ENCODE results near the gene KDM2A.

KDM2A gene

GRCh38 chr11:67239783-67240575, 120.9 kb downstream of the KDM2A start:
- peak; percentile 98 for DNase-seq

GRCh38 chr11:67240576-67241389, 121.7 kb downstream of the KDM2A start:
- DNase-seq, result peak; percentile 83

- DNase-seq, result no peak
These were observed 123.5 kb downstream of the KDM2A start for GRCh38 chr11:67242548-67242947.

GRCh38 chr11:67243051-67243450, 124.0 kb downstream of the KDM2A start:
- no peak for DNase-seq

GRCh38 chr11:67245046-67245445, 126.0 kb downstream of the KDM2A start:
- no peak for DNase-seq

- no peak for DNase-seq
These were observed 129.0 kb downstream of the KDM2A start for GRCh38 chr11:67247946-67248550.

GRCh38 chr11:67248653-67249052, 129.6 kb downstream of the KDM2A start:
- DNase-seq, result no peak

GRCh38 chr11:67250059-67251043, 131.3 kb downstream of the KDM2A start:
- no peak for DNase-seq

GRCh38 chr11:67251841-67252240, 132.8 kb downstream of the KDM2A start:
- no peak for DNase-seq

GRCh38 chr11:67252831-67253239, 133.8 kb downstream of the KDM2A start:
- DNase-seq, result peak; percentile 8

- DNase-seq, result no peak
These were observed 135.0 kb downstream of the KDM2A start for GRCh38 chr11:67253872-67254624.

GRCh38 chr11:67254798-67255197, 135.7 kb downstream of the KDM2A start:
- DNase-seq, result no peak

GRCh38 chr11:67255353-67255752, 136.3 kb downstream of the KDM2A start:
- no peak for DNase-seq

GRCh38 chr11:67255864-67256263, 136.8 kb downstream of the KDM2A start:
- DNase-seq, result no peak

- DNase-seq, result no peak
These were observed 137.5 kb downstream of the KDM2A start for GRCh38 chr11:67256477-67257135.

- DNase-seq, result no peak
These were observed 141.3 kb downstream of the KDM2A start for GRCh38 chr11:67260406-67260805.

GRCh38 chr11:67260885-67261639, 142.0 kb downstream of the KDM2A start:
- DNase-seq, result peak; percentile 15

- no peak for DNase-seq
These were observed 142.5 kb downstream of the KDM2A start for GRCh38 chr11:67261640-67261945.

- no peak for DNase-seq
These were observed 143.1 kb downstream of the KDM2A start for GRCh38 chr11:67261946-67262681.

Measured in stimulated activated naive CD4-positive, alpha-beta T cell treated with Interleukin-2 at 50 U/mL for 16 hours (primary cell).